Endothelial cell of umbilical vein (primary cell): ENCODE data around the gene ZSWIM6.

Experiments used
- EZH2 ChIP-seq: IDR thresholded peaks from 2 replicates; pipeline ENCODE4 v1.6.1; 2012; ENCODE audit warnings: borderline replicate concordance, low read depth, mild to moderate bottlenecking, moderate library complexity, low read length, inconsistent platforms; ENCODE audit not compliant: severe bottlenecking
- FOS ChIP-seq: IDR thresholded peaks from 2 replicates; pipeline ENCODE4 v1.6.1; 2011; ENCODE audit warnings: mild to moderate bottlenecking, low read length, moderate library complexity, borderline replicate concordance; ENCODE audit not compliant: insufficient read depth
- GATA2 ChIP-seq: IDR thresholded peaks from 2 replicates; pipeline ENCODE4 v1.7.0; 2011; ENCODE audit warnings: low read depth, mild to moderate bottlenecking, moderate library complexity, mixed read lengths, low read length; ENCODE audit not compliant: insufficient read length, insufficient read depth
- JUN ChIP-seq: IDR thresholded peaks from 2 replicates; pipeline ENCODE4 v1.6.1; 2011; ENCODE audit warnings: borderline replicate concordance, low read depth; ENCODE audit not compliant: insufficient read length, insufficient read depth
- MYC ChIP-seq: IDR thresholded peaks from one replicate; pipeline ENCODE4 v1.6.1; 2011; ENCODE audit warnings: mild to moderate bottlenecking, low read depth, low read length
- POLR2A ChIP-seq: IDR thresholded peaks from 2 replicates; pipeline ENCODE4 v1.6.1; 2012; ENCODE audit warnings: low read depth, mild to moderate bottlenecking, control low read depth, low read length
- POLR2AphosphoS5 ChIP-seq: IDR thresholded peaks from 2 replicates; pipeline ENCODE4 v1.6.1; 2012; ENCODE audit warnings: low read depth, mild to moderate bottlenecking, control low read depth, low read length, moderate library complexity; ENCODE audit not compliant: insufficient read depth
- TF ChIP-seq, protein P1 (sequence below), 2 donors: IDR thresholded peaks; 1 replicate in 1 of 2; 2 replicates in 1 of 2; pipeline ENCODE4 v1.5.1; 2011; ENCODE audit warnings: low read length in 2 of 2, mild to moderate bottlenecking in 2 of 2, moderate library complexity in 2 of 2, control low read depth in 1 of 2, inconsistent platforms in 1 of 2, low read depth in 1 of 2; ENCODE audit not compliant: insufficient read depth in 1 of 2; ENCODE audit errors: extremely low read depth in 1 of 2
- TF ChIP-seq, protein P2 (sequence below): IDR thresholded peaks from 2 replicates; pipeline ENCODE4 v1.6.1; 2011; ENCODE audit not compliant: insufficient read depth, insufficient read length

DNA sequence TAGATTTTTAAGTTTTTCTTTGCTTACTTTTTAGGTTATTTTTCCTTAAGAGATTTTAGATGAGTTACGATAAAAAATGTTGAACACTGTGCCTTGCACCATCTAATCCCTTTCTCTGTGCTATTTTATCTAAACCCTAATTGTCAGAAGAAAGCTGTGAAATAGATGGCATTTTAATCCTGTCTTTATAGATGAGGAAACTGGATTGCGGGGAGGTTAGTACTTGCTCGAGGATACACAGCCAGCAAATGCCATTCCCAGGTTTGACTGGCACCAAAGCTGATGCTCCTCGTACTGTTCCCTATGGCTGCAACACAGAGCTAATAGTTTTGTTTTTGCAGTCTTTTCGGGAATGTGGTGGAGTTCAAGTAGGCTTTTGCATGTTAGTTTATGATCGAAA, 82.7 kb downstream of the ZSWIM6 start:
- TF ChIP-seq, protein P1, sequence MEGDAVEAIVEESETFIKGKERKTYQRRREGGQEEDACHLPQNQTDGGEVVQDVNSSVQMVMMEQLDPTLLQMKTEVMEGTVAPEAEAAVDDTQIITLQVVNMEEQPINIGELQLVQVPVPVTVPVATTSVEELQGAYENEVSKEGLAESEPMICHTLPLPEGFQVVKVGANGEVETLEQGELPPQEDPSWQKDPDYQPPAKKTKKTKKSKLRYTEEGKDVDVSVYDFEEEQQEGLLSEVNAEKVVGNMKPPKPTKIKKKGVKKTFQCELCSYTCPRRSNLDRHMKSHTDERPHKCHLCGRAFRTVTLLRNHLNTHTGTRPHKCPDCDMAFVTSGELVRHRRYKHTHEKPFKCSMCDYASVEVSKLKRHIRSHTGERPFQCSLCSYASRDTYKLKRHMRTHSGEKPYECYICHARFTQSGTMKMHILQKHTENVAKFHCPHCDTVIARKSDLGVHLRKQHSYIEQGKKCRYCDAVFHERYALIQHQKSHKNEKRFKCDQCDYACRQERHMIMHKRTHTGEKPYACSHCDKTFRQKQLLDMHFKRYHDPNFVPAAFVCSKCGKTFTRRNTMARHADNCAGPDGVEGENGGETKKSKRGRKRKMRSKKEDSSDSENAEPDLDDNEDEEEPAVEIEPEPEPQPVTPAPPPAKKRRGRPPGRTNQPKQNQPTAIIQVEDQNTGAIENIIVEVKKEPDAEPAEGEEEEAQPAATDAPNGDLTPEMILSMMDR (IDR thresholded peaks at IDR 0.05; ENCODE audit: extremely low read depth in 1 of 2, insufficient read depth in 1 of 2, low read depth in 1 of 2, low read length in 2 of 2) = no peak
- TF ChIP-seq POLR2AphosphoS5 (no peak), JUN (no peak), MYC (no peak), POLR2A (no peak), FOS (no peak), EZH2 (no peak), GATA2 (no peak)
- TF ChIP-seq, protein P2, sequence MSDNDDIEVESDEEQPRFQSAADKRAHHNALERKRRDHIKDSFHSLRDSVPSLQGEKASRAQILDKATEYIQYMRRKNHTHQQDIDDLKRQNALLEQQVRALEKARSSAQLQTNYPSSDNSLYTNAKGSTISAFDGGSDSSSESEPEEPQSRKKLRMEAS = no peak
